Thymus (tissue), 11 donors: Measurements from ENCODE around the gene HHAT. TPM values are rescaled to one million over a fixed set of nuclear protein-coding genes. Genes with fewer than 3 reads are reported as not detected.

Experiments
- DNase-seq, 9 donors: peaks; one replicate each; pipeline ENCODE4 v3.0.0-alpha.2; 2013; ENCODE audit warnings: low spot score in 9 of 9, low read depth in 6 of 9, missing footprints in 1 of 9
- H3K27ac ChIP-seq, 2 donors: one replicate each; pipeline ENCODE4 v1.5.1; 2013; ENCODE audit warnings: control low read depth in 1 of 2, low read depth in 1 of 2, low read length in 1 of 2, mild to moderate bottlenecking in 1 of 2, moderate library complexity in 1 of 2
- H3K27me3 ChIP-seq, 2 donors: one replicate each; pipeline ENCODE4 v1.5.1; 2013; ENCODE audit warnings: low read length in 1 of 2; ENCODE audit not compliant: control insufficient read depth in 2 of 2, insufficient read depth in 1 of 2
- H3K36me3 ChIP-seq, 2 donors: one replicate each; pipeline ENCODE4 v1.5.1; 2013; ENCODE audit warnings: low read length in 1 of 2, mild to moderate bottlenecking in 1 of 2, moderate library complexity in 1 of 2; ENCODE audit not compliant: control insufficient read depth in 2 of 2, insufficient read depth in 2 of 2
- H3K4me1 ChIP-seq, 2 donors: one replicate each; pipeline ENCODE4 v1.5.1; 2013; ENCODE audit warnings: low read length in 2 of 2; ENCODE audit not compliant: control insufficient read depth in 2 of 2, insufficient read depth in 2 of 2
- H3K4me3 ChIP-seq, 2 donors: one replicate each; pipeline ENCODE4 v1.5.1; 2013; ENCODE audit warnings: low read length in 2 of 2, control low read depth in 1 of 2, mild to moderate bottlenecking in 1 of 2
- H3K9me3 ChIP-seq, 2 donors: one replicate each; pipeline ENCODE4 v1.5.1; 2013; ENCODE audit warnings: low read length in 1 of 2, mild to moderate bottlenecking in 1 of 2; ENCODE audit not compliant: control insufficient read depth in 2 of 2, insufficient read depth in 1 of 2
- WGBS: extraction: QIAGEN DNeasy Blood & Tissue Kit; methylation state at CpG from one replicate; pipeline ENCODE4 v1.1.7; 2013; 5-methylcytosine and 5-hydroxymethylcytosine counted together
- polyA plus RNA-seq: library from polyadenylated mRNA; stranded (reverse); fragments of 200-250 nt; gene quantifications from one replicate; pipeline ENCODE4 v1.2.3, GENCODE V29; 2013
- total RNA-seq: library from RNA; stranded (reverse); fragments of 120-200 nt; gene quantifications from one replicate; pipeline ENCODE4 v1.2.4, GENCODE V29; 2013
- donor health status: healthy.

Gene HHAT
- total and polyA plus RNA-seq, 2 donors = 3.7 to 5.7 TPM

DNA sequence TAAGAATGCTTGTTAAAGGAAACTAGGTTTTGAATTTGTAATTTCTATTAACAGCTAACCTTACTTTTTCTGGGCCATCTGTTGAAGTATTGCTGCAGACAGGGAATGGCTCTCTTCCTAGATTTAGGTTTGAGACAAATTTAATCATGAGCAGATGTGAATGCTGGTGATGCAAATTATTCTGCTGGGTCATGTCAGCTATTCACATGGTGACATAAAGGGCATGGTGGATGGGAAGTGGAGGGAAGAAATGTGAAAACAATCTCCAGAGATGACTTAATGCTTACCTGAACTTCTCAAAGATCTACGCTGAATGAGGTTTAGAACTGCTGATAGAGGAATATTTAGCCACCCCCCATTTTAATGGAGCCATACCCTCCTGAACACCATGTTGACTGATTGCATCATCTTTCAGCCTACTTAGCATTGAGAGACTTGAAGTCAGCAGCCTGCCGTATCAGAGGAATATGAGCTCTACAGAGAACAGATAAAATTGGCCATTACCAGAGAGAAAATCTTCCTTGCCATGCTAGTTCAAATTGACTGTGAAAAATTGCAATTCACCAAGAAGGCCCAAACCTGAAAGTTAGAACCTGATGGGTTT is 138.8 kb downstream of the HHAT start:
- Histone ChIP-seq H3K27ac (no peak overlapping the region), H3K4me3 (no peak overlapping the region), H3K4me1 (peaks cover 0 to 3% of the 10 kb centered on the region in 2 donors), H3K9me3 (no peaks in the 10 kb centered on the region), H3K36me3 (no peaks in the 10 kb centered on the region), H3K27me3 (no peaks in the 10 kb centered on the region)
- DNase-seq = no peak
- whole genome bisulfite sequencing = 96% methylated on average over 2 of the region's 2 CpGs

DNA sequence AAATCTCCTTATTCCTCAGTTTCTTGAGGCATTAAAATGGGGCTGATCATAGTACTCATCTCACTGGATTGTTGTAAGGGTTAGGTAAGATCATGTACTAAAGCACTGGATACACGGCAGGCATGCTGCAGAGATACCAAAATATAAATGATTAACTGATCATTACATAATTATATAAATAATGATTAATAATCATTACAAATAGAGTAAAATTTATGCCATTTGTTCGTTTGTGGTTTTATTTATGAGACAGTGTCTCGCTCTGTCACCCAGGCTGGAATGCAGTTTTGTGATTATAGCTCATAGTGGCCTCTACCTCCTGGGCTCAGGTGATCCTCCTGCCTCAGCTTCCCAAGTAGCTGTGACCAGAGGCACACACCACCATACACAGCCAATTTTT is 140.7 kb downstream of the HHAT start:
- 97% methylated on average over 3 of the region's 3 CpGs for WGBS
- Histone ChIP-seq H3K4me3 (no peak overlapping the region), H3K36me3 (no peaks in the 10 kb centered on the region), H3K27ac (no peak overlapping the region), H3K27me3 (no peaks in the 10 kb centered on the region), H3K4me1 (peaks cover 0 to 3% of the 10 kb centered on the region in 2 donors), H3K9me3 (no peaks in the 10 kb centered on the region)
- DNase-seq = no peak

DNA sequence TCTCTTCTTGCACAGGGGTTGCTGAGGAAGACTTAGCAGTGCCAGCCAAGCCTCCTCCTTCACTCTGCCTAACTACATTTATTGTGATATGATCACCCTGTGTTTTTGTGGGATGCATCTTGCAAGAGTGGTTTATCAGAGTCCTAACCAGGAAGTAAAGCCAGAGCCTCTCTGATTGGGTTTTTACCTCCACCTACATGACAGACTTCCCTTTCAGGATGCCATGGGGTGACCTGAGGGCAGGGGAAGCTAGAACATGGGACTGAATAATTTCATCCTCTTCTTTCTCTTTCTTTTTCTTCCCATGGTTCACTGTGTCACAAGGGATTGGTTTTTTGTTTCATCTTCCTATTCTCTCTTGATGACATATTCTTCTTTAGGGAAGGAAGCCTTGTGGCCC is 146.6 kb downstream of the HHAT start:
- H3K27ac ChIP-seq = no peak overlapping the region
- no peak overlapping the region for H3K4me3 ChIP-seq
- no peak for DNase-seq
- no peaks in the 10 kb centered on the region for H3K27me3 ChIP-seq
- peaks cover 0 to 3% of the 10 kb centered on the region in 2 donors for H3K4me1 ChIP-seq
- H3K9me3 ChIP-seq = peaks cover 0 to 1% of the 10 kb centered on the region in 2 donors
- no peaks in the 10 kb centered on the region for H3K36me3 ChIP-seq

DNA sequence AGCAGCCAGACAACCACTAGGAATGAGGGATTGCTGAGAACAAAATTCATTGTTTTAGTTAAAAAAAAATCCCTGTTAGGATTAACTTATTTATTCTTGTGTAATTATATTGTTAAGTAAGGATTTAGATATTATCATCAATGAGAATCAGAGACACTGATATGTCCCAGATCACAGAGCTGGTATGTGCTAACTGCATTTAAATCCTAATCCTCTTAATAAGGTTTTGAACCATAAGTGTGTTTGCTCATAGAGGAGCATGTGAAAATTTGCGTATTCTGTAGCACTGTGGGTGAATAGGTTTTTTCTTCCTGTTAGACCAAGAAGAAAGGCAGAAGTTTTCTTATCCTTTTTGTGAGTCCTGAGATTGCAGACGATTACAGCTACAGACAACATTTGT is 147.1 kb downstream of the HHAT start:
- WGBS = 98% methylated on average over 2 of the region's 2 CpGs

DNA sequence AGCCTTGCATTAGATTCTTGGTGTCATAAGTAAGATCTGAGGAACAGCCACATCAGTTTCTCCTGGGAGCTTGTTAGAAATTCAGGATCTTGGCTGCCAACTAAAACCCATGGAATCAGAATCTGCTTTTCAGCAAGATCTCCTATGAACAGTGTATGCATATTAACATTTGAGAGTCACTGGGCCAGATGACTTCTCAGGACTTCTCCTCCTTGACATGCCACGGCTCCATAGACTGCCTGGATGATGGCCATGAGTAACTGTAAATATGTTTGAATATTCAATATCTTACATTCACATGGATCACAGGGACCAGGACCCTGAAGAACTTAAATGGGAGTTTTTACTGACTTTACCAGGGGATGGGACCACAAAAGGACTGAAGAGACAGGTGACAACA is 148.0 kb downstream of the HHAT start:
- no peaks in the 10 kb centered on the region for H3K27me3 ChIP-seq
- DNase-seq = no peak
- WGBS = 95% methylated on average over 1 of the region's 1 CpG
- H3K4me3 ChIP-seq = no peak overlapping the region
- peaks cover 0 to 3% of the 10 kb centered on the region in 2 donors for H3K4me1 ChIP-seq
- H3K36me3 ChIP-seq = no peaks in the 10 kb centered on the region
- no peak overlapping the region for H3K27ac ChIP-seq
- peaks cover 0 to 1% of the 10 kb centered on the region in 2 donors for H3K9me3 ChIP-seq

More for the DNA sequence above, 147.1 kb downstream of the HHAT start:
- no peak for DNase-seq
- no peak overlapping the region for H3K4me3 ChIP-seq
- no peaks in the 10 kb centered on the region for H3K36me3 ChIP-seq
- H3K9me3 ChIP-seq = peaks cover 0 to 1% of the 10 kb centered on the region in 2 donors
- H3K27me3 ChIP-seq = no peaks in the 10 kb centered on the region
- no peak overlapping the region for H3K27ac ChIP-seq
- peaks cover 0 to 3% of the 10 kb centered on the region in 2 donors for H3K4me1 ChIP-seq

DNA sequence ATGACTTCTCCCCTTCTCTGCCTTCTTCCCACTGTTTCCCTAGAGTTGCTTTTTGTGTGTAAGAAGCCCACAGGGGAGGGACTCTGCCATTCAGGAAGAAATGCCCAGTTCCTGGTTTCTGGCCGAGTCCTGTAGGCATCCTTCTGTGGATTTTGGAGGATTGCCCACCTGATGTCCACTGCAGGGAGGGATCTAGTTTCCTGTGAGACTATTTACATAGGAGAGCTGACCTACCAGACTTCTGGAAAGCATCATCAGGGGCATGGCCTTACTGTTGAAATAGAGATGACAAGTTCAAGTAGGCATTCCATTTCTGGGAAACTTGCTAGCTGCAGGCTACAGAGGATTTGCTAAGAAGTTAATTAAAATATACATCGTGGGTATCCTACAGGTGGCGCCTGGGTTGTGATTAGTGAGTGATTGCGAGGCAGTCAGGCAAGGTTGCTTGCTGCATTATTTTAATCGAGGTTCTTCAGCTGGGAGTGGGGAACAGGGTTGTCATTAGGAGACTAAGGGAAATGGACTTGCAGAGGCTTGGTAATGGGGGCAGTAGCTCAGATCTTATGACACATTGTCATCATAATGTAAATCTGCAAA is 148.7 kb downstream of the HHAT start:
- Histone ChIP-seq H3K9me3 (peaks cover 0 to 1% of the 10 kb centered on the region in 2 donors), H3K36me3 (no peaks in the 10 kb centered on the region), H3K4me1 (no peaks in the 10 kb centered on the region), H3K27me3 (no peaks in the 10 kb centered on the region), H3K27ac (no peak overlapping the region), H3K4me3 (no peak overlapping the region)
- 89% methylated on average over 5 of the region's 5 CpGs for WGBS
- DNase-seq = no peak

DNA sequence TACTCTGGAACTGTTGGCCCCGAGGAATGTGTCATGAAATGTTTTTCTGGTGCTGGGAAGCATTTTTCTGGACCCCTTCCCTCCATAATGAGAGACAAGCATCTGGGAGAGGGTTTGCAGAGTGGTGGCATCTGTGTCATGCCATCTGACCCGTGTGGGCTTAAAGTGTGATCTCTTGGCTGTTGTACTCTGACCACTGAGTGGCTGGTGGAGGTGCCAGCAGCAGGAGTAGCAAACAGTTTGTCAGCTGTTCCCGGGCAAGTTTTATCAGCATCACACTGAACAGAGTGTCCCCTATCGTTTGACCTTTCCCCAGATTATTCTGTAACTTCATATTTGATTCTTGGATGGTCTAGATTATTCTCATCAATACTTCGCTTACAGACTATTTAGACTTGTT is 150.1 kb downstream of the HHAT start:
- 94% methylated on average over 5 of the region's 5 CpGs for WGBS
- Histone ChIP-seq H3K4me3 (no peak overlapping the region), H3K36me3 (no peaks in the 10 kb centered on the region), H3K4me1 (no peaks in the 10 kb centered on the region), H3K9me3 (peaks cover 0 to 1% of the 10 kb centered on the region in 2 donors), H3K27ac (no peak overlapping the region), H3K27me3 (no peaks in the 10 kb centered on the region)
- DNase-seq = no peak

DNA sequence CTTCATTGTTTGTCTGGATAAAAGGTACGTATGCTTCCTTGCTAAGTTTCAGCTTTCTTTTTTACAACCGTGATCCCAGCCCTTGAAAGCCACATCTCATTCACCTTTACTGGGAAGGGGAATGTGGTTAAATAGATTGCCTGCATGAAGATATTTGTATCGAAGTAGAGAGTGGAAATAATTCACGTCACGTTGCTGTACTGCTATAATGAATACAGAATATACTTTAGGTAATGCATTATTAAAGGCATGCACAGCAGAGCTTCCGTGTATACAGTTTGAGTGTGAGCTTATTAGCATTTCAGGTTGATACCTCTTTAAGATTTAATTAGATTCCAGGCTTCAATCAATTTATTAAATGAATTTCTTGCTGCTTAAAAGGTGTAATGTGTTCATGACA is 153.8 kb downstream of the HHAT start:
- DNase-seq = no peak
- Histone ChIP-seq H3K27ac (no peak overlapping the region), H3K27me3 (no peaks in the 10 kb centered on the region), H3K4me3 (no peak overlapping the region), H3K9me3 (peaks cover 0 to 1% of the 10 kb centered on the region in 2 donors), H3K36me3 (no peaks in the 10 kb centered on the region), H3K4me1 (no peaks in the 10 kb centered on the region)
- WGBS = 97% methylated on average over 6 of the region's 6 CpGs

DNA sequence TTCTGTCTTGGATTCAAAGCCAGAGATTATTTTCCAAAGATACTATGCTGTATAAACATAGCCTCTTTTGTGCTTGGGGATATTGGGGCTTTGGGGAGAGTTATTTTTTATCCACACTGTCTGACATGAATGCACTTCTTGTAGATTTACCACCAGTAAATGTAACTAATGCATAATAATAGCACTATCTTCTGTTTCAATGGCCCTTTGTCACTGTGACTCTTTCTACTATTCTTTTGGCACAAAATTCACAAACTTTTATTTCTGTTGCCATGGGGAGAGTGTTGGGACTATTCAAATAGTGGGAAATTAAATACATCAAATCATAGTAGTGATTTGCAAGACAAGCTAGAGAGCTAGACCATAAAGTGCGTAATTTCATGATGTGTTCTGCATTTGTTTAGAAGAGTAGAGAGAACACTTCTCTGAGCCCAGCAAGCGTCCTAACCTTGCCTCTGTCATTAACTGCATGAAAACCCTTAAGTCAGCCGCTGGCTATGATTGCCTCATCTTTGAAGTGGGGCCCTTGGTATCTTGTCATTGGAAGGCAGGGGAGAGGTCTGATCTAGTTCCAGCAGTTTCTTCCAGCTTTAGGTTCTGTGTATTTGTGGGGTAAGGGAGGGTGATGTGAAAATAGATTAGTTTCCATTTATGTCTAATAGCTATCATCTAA is 154.4 kb downstream of the HHAT start:
- H3K4me1 ChIP-seq = no peaks in the 10 kb centered on the region
- no peak overlapping the region for H3K4me3 ChIP-seq
- no peak overlapping the region for H3K27ac ChIP-seq
- peaks cover 0 to 1% of the 10 kb centered on the region in 2 donors for H3K9me3 ChIP-seq
- 98% methylated on average over 3 of the region's 3 CpGs for WGBS
- H3K27me3 ChIP-seq = no peaks in the 10 kb centered on the region
- no peak for DNase-seq
- no peaks in the 10 kb centered on the region for H3K36me3 ChIP-seq
